HG02623 (cell line): ENCODE results near the gene DNM3.

Experiments used
- ATAC-seq: cut with Tn5 transposase; IDR thresholded peaks from one replicate; pipeline ENCODE4 v1.9.1; 2021; ENCODE audit warnings: moderate library complexity; ENCODE audit not compliant: unreplicated experiment

DNM3 gene

DNA sequence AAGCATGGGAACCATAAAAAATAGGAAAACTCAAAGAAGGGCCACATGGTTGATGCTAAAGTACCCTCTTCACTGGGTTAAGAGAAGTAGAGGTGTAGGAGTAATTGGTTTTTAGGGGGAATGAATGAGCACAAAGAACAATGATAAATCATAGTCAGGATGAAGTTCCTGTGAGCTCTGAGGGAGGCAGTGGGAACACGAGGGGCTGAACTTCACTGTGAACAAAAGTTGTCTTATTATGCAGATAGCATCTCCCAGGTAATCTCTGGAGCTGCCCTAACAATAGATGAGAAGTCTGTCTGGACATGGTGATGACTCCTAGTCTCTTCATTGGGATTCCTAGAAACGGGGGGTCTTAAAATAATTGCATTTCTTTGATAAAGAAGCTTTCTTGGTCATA is 127.9 kb downstream of the DNM3 start:
- ATAC-seq = no peak

DNA sequence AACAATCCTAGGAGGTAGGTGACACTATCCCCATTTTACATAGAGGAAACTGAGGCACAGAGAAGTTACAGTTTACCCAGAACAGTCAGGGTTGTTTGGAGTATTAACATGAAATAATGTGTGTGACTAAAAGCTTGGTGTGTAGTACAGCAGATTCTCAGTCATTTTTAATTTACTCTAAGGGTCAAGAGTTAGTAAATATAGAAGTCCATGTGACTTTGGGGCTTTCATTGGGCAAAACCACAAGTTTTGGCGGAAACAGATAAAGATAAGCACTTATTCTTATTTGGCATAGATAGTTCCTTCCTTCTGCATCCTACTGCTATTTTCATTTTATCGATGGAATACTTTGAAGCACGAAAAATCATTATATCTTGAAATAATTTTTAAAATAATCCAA is 128.5 kb downstream of the DNM3 start:
- no peak for ATAC-seq

DNA sequence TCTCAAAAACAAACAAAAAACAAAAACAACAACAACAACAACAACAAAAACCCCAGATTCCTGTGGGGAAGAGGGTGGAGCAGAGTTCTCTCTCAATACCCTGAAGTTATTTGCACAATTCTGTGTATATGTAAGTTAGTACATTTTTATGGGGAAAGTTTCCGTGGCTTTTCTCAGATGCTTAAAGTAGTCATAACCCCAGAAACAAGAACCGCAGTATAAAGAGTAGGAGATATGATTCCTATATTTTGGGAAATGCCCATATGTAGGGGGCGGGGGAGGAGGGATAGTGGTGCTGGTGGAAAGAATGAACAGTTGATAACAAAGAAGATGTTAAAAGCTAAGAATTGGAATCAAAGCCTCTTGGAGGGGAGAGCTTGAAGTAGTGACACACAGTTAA is 131.5 kb downstream of the DNM3 start:
- ATAC-seq = no peak

DNA sequence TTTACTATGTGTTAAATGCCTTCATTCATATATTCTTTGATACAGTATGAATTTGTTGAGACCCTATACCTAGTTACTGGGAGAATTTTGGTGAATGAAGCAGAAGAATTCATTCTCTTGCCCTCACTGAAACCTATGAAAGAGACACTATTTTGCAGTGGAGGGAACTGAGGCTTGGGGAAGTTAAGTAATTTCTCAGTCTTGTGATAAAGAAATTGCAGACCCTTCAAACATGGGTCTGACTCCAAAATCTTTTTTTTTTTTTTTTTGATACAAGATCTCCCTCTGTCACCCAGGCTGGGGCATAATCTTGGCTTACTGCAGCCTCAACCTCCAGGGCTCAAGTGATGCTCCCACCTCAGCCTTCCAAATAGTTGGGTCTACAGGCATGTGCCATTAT is 132.1 kb downstream of the DNM3 start:
- no peak for ATAC-seq

DNA sequence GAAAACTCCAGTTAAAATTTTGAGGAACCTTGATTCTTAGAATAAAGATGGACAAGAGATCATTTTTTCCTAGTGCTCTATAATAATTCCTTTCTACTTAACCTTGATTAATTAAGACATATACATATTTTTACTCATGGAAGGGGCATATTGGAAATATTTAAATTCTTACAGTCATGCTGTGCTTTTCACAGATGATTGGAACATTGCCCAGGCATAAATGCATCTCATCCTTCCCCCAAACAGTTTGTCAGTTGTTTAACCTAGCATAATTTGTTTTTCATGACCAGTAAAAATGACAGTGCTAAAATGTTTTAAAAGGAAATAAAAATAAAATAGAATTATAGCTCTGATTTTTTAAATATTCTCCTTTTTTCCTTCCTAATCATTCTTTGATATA is 140.0 kb downstream of the DNM3 start:
- no peak for ATAC-seq

DNA sequence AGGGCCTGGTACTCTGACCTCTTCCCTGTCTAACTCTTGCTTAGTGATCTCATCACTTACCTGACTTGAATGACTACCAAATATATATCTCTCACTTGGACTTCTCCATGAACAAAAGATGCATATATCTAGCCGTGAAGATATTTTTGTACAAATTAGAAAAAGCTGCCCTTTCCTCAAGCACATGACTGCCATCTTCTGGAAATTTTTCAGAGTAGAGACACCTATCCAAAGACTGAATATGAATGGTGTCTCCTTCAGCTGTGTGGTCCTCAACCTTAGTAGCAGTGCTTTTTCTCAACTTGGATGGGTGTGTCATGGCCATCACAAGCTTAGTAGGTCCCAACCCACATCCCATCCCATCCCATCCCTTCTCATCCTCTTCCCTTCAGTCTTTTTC is 142.3 kb downstream of the DNM3 start:
- ATAC-seq = no peak

DNA sequence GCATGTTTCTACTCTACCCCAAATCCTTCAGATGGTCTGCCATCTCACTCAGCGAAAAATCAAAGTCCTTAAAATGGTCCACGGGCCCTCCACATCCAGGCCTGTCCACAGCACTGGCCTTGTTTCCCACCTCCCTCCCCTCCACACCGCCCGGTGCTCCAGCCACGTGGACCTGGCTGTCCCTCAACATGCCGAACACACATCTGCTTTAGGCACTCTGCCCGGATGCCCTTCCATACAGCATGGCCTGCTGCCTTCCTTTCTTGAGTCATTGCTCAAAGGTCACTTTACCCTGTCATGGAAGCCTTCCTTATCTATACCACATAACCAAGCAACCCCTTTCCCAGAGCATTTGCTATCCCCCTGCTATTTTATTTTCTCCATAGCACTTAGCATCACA is 143.0 kb downstream of the DNM3 start:
- ATAC-seq = no peak

DNA sequence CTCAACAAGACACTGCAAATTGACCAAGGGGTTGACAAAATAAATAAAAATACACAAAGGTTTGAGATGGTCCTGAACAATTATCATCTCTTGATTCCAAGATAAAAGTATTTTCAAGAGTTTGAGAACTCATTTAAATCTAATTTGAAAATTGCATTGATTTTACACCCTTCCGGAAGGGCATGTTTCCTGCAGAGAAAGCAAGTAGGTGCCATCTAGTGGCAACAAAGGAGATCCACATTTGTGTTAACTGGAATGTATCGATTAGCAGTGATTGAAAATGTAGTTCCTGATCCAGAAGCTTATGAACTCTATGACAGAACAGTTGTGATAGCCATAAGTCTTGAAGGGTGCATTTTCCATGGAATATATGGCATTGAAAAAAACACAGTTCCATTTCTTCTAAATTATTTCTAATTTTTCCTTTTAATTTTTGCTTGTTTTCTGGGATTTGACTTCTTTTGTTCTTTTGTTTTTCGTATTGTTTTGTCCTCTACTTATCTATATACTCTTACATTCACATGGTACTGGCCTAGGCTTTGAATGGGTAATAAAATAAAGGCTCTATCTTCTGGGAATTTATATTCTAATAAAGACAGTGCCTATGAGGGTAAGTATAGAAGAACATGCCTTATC is 143.7 kb downstream of the DNM3 start:
- ATAC-seq = no peak

DNA sequence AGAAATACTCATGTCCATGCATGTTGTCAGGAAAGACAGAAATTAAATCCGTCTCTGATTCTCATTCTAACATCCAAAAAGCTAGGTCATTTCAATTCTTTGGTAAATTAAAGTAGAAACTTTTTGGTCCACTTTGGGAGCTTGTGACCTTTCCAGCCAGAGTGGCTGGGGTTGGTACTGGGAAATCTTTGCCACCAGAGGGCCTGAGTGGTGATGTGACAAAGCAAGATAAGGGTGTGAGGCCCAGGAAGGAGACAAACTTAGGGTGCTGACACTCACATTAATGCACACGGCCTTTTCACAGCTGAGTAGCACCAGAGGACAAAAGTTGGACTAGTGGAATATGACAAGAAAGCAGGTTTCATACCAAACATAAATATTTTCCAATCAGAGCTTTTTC is 144.3 kb downstream of the DNM3 start:
- ATAC-seq = no peak

DNA sequence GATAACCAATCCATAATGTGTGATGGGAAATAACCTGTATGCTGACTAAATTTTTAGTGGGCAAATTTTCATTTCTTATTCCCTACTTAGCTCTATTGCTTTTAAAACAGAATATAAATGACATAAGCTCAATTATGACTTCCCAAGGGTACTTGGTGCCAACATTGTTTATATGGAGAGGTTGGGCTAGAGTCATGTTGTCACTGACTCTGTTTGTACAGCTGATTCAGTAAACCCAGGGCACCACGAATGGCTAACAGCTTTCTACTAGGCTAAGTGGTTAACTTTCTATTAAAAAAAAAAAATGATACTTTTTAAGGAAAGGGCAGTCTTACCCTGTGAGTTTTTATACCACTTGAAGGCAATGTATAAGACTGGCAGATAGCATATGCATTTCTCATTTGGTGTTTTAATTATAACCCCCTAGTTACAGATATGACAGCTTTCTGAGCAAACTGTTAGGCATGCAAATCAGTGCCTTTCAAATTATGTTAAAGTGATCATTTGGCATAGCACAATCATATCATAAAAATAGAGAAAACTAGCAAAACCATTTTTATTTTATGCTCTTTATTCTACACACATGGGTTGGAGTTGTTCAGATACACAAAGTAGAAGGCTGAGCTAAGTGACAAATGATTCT is 147.1 kb downstream of the DNM3 start:
- no peak for ATAC-seq

DNA sequence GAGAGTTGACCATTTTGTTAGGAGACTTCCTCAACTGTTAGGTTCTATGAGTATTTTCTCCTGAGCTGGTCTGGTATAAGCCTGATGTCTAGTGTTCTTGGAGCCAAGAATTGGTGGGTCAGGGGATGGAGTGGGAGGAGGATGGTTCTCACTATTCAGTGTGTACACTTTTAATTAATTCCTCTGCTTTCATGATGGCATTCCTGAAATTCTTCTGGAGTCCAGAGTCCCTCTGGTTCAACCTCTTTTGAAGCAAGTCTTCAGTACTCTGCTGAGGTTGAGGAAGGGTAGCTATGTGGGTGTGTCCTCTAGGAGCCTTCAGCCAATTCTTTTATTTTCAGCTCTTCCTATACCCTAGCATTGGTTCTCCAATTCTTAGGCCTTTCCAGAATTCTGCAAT is 149.1 kb downstream of the DNM3 start:
- no peak for ATAC-seq

DNA sequence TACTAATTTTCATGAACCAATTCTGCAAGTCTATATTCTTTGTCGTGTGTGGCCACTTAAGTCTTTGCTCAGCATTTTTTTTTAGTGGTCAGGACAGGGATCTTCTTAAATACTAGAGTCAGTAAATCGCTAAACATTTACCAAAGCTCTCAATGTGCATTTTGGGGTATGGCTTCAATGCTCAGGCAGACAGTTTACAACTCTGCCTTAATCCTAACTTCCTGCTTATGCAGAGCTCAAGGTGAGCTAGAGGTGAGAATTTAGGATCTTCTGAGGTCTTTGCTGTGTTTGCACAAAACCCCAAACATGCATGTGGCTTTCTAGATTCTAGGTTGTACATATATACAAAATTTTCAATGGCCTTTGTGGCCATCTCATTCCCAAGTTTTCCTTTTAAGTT is 153.0 kb downstream of the DNM3 start:
- ATAC-seq = no peak

DNA sequence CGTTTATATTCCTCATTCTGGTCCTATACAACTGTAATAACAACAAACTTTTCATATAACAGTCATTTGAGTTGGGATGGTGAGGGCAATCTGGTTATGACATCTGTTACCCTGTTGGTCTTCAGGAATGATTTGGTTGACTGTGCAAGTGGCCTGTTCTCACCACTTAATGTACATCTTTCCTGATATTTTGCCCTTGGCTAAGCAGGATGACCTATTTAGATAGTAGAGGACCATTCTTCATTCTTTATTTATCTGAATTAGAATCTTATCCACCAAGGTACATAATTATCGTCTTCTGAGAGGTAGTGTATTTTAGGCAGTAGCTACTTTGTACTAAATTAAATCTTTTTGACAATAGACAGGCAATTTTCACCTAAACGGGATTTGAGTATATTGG is 154.3 kb downstream of the DNM3 start:
- no peak for ATAC-seq

DNA sequence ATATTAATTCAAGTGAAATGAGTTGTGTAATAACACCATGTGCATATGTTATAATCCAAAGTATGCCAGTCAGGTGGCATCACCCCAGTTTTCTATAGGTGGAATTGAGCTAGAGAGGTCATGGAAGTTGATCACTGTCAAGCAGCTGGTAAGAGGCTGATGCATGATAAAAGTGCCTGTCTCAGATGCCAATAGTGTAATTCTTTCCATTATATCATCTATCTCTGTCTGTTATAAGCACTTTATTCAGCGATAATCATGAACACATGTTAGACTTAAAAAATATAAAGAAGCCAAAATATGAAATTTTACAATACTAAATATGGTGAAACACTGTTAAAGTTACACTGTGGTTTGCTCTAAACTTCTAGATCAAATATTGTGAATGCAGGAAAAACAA is 156.6 kb downstream of the DNM3 start:
- ATAC-seq = no peak

DNA sequence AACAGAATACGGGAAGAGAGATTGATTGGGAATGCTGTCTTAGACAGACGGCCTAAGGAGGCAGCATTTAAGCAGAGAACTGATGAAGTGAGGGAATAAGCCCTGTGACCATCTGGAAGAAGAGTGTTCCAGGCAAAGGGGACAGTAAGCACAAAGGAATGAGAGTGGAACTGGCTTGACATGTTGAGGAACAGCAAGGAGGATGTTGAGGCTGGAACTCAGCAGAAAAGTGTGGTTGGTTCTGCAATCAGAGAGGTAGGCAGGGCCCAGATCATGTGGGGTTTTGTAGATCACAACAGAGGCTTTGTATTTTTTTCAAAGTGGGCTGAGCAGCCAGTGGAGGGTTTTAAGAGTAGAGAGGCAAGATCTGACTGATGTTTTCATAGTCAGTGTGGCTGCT is 157.4 kb downstream of the DNM3 start:
- ATAC-seq = no peak

DNA sequence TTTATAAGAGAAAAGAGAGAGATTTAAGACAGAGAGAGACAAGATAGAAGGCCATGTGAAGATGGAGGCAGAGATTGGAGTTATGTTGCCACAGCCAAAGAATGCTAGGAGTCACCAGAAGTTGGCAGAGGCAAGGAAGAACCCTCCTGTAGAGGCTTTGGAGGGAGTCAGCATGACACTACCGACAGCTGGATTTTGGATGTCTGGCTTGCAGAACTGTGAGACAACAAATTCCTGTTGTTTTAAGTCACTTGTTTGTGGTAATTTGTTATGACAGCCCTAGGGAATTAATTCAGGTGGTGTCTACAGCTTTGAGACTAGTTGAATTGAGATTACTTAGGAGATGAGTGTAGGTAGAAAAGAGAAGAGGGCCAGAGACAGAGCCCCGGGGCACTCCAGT is 158.5 kb downstream of the DNM3 start:
- ATAC-seq = no peak

DNA sequence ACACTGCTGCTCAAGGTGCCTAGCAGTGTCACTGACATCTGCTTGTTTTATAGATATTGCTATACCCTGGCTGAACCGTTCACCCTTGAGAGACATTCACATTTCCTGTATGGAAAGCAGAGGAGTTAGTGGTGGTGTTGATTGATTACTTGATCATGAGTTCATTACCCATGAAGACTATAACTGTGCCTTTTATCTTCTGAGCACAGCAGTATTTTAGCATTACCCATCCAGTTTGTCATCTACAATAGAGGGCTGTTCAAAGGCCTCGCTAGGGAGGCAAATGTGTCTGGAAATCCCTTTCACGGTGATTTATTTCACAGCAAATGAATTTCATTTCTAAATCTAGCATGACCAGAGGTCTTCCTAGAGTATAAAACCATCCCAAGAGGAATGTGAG is 160.0 kb downstream of the DNM3 start:
- ATAC-seq = no peak

DNA sequence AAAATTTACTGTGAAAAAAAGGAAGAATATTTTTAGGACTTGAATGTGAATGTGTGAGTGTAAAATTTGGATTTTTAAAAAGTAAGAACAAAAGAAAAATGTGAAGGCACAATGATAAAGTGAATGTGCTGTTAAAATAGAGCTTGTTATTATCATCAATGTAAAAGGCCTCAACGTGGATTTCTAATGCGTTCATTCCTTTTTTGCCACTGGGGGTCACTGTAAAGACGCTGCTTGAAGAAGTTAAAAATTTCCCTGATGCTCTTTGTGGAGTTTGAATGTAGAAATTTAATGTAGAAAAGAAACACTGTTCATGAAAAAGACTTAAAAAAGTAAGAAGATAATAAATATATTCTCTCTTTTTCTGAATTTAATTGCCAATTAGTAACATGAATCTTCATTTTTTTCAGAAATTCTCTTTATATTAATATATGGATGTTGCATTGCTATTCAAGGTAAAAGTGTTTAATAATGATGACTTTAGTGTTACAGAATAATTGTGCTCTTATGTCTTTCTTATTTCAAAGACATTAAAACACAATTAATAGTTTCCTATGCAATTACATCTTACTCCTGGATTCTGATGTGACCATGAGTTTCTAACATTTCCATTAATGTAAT is 161.5 kb downstream of the DNM3 start:
- ATAC-seq = no peak

DNA sequence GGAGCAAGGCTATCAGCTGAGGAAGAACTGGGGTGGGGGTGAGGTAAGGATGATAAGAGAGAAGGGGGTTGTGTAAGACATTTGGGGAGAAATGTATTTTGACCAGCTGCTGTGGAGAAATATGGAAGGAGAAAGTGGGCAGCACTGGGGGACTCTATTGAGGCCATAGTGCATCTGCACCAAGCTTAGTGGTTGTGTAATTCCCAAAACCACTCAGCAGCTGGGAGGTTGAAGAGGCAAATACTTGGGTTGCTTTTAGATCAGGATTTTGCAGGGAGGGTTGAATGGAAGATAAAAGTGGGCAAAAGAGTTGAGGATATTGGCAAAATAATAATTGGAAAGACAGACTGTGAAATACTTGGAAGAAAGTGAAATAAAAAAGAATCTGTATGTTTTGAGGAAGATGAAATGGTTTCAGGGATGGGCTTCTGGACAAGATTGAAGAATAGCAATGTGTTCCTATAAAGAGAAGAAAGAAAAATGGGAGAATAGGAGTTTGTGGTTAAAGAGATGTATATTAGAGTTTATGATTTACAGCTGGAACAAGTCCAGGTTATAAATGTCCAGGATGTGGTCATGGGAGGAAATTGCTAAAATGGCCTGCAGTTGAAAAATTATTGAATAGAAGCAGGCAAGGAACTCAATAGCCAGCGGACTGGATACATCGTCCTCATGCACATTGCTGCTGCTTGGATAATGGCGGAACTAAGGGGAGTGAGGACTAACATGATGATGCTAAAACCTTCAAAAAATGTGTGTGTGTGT is 162.7 kb downstream of the DNM3 start:
- no peak for ATAC-seq

DNA sequence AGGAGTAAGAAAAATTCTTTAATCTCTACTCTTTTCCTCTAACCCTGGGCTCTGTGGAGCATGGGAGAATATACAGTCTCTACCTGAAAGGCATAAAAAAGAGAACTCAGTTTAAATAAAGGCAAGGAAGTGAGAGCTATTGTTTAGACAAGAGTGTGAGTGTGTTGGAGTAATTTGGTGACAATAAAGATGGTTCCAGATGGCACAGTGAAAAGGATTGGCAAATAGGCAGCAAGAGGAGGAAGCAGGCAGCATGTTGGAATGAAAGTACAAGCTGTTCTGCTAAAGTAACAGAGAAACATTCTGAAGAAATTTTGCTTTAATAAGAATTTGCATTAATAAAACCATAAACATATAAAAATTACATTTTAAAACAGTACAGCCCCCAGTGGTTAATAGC is 163.4 kb downstream of the DNM3 start:
- no peak for ATAC-seq

DNA sequence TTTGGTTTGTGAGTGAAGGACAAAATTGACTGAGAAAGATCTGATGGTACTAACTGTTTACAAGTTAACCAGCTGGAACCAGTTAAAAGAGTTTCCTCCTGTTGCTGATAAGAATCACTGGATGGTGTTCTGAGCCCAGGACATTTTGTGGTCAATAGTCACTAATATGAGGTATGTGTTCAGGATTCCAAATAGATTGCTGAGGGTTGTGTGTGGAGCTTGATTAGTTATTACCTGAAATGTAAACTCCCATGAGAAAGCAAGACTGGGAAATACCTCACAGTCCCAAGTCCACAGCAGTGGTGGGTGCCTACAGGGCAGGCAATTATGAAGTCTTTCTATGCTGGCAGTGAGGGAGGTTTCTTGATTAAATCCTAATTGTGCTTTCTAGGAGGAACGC is 164.6 kb downstream of the DNM3 start:
- no peak for ATAC-seq

DNA sequence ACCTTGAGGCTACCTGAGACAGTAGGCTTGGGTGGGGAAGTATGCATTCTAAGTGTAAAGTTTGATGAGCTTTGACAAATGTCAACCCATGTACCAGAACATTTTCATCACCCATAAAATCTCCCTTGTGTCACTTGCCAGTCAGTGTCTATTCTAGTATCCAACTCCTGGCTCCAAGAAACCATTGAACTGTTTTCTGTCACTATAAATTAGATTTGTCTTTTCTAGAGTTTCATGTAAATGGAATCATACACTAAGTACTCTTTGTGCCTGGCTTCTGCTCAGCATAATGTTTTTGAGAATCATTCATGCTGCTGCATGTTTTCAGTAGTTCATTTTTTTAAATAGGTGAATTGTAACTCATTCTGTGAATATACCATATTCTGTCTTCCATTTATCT is 165.4 kb downstream of the DNM3 start:
- ATAC-seq = no peak
